ENCODE results near the gene RRP9. TPM values are rescaled to one million over a fixed set of nuclear protein-coding genes. Genes with fewer than 3 reads are reported as not detected.

The RRP9 gene
- total RNA-seq, 1 experiment from 2014 or later, result 49.9 TPM

- TF ChIP-seq OVOL2 (CRISPR knock-in tag; IDR thresholded peaks at IDR 0.05; ENCODE audit: borderline replicate concordance) (no peak), RELA (CRISPR knock-in tag; IDR thresholded peaks at IDR 0.05; ENCODE audit: borderline replicate concordance) (no peak), KAT7 (CRISPR knock-in tag; IDR thresholded peaks at IDR 0.05; ENCODE audit: borderline replicate concordance) (no peak), ZNF396 (CRISPR knock-in tag; IDR thresholded peaks at IDR 0.05; ENCODE audit: borderline replicate concordance) (no peak), CTCF (IDR thresholded peaks at IDR 0.05) (no peak), ZSCAN18 (CRISPR knock-in tag; IDR thresholded peaks at IDR 0.05) (no peak), ZNF281 (CRISPR knock-in tag; IDR thresholded peaks at IDR 0.05) (no peak)
Measured at GRCh38 chr3:51966016-51966415, 24.3 kb upstream of the RRP9 start (continued).

- TF ChIP-seq ETV6 (CRISPR knock-in tag; IDR thresholded peaks at IDR 0.05) (no peak), ZNF532 (CRISPR knock-in tag; IDR thresholded peaks at IDR 0.05; ENCODE audit: borderline replicate concordance) (no peak), TP53 (CRISPR knock-in tag; IDR thresholded peaks at IDR 0.05) (no peak), JAZF1 (CRISPR knock-in tag; IDR thresholded peaks at IDR 0.05) (no peak), TCF7 (CRISPR knock-in tag; IDR thresholded peaks at IDR 0.05; ENCODE audit: low read depth) (no peak), FOXP1 (CRISPR knock-in tag; IDR thresholded peaks at IDR 0.05; ENCODE audit: borderline replicate concordance) (no peak), CBFB (CRISPR knock-in tag; IDR thresholded peaks at IDR 0.05; ENCODE audit: low read depth) (no peak), IRF1 (CRISPR knock-in tag; IDR thresholded peaks at IDR 0.05) (no peak), RELA (CRISPR knock-in tag; IDR thresholded peaks at IDR 0.05; ENCODE audit: borderline replicate concordance) (no peak), ATF6 (CRISPR knock-in tag; IDR thresholded peaks at IDR 0.05) (no peak), NFE2L1 (CRISPR knock-in tag; IDR thresholded peaks at IDR 0.05) (no peak), FOXK1 (CRISPR knock-in tag; IDR thresholded peaks at IDR 0.05) (no peak), CREM (CRISPR knock-in tag; IDR thresholded peaks at IDR 0.05) (no peak)
- Mint-ChIP-seq H3K36me3 (no peaks in the 10 kb centered on the region), H3K4me3 (no peak overlapping the region), H3K27me3 (ENCODE audit: low read depth) (peaks cover 23% of the 10 kb centered on the region), H3K27ac (no peak overlapping the region), H3K4me1 (peaks cover 40% of the 10 kb centered on the region), H3K9me3 (no peaks in the 10 kb centered on the region)
- no peak for ATAC-seq
- ChIA-PET CTCF (interaction anchor here (3.9 to 6.5 kb wide), 2 partner anchors 10 to 18 kb away, joined by 19 to 60 read pairs; partner anchors contain the start of genes ABHD14A, ABHD14B and ACY1), POLR2A (interaction anchor here (0.7 to 1.6 kb wide), 3 partner anchors 9 to 749 kb away, joined by 3 to 6 read pairs (median 3); partner anchors contain the start of genes ABHD14B and ACY1)
- no peak for DNase-seq (ENCODE audit: low spot score)
Measured at GRCh38 chr3:51964521-51964920, 22.8 kb upstream of the RRP9 start.

Data from WTC11 (cell line).